HG03378 (cell line): ENCODE measurements around the gene PDE4A.
"Not testable (repeated sequence)": the region's sequence is repeated elsewhere in the genome, so short reads cannot be mapped to it uniquely, and the experiment has no call there.

Source experiments
- ATAC-seq: cut with Tn5 transposase; IDR thresholded peaks from one replicate; pipeline ENCODE4 v1.9.1; 2021; ENCODE audit warnings: mild to moderate bottlenecking, moderate library complexity; ENCODE audit not compliant: unreplicated experiment

Gene PDE4A

GRCh38 chr19:10461047-10461949, 41.0 kb downstream of the PDE4A start:
- ATAC-seq: no peak

DNA sequence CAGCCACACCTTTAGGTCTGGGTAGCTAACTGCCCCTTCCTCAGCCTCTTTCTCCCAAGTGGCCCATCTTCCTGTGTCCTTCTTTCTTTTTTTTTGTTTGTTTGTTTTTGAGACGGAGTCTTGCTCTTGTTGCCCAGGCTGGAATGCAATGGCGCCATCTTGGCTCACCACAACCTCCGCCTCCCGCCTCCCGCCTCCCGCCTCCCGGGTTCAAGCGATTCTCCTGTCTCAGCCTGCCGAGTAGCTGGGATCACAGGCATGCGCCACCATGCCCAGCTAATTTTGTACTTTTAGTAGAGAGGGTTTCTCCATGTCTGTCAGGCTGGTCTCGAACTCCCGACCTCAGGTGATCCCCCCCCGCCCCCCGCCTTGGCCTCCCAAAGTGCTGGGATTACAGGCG, 41.7 kb downstream of the PDE4A start:
- ATAC-seq: not testable (repeated sequence)

GRCh38 chr19:10462557-10462956, 42.2 kb downstream of the PDE4A start:
- no peak for ATAC-seq

DNA sequence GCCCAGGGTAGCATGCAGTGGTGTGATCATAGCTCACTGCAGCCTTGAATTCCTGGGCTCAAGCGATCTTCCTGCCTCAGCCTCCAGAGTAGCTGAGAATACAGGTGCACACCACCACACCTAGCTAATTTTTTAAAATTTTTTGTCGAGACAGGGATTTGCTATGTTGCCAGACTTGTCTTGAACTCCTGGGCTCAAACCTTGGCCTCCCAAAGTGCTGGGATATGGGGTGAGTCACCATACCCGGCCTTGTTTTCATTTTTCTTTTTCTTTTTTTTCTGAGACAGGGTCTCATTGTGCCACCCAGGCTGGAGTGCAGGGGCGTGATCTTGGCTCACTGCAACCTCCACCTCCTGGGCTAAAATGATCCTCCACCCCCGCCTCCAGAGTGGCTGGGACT, 44.1 kb downstream of the PDE4A start:
- no peak for ATAC-seq

- ATAC-seq: no peak
Measured at GRCh38 chr19:10467104-10467706, 46.9 kb downstream of the PDE4A start.

GRCh38 chr19:10468133-10468532, 47.8 kb downstream of the PDE4A start:
- no peak for ATAC-seq

GRCh38 chr19:10471909-10472308, 51.6 kb downstream of the PDE4A start:
- ATAC-seq: no peak

DNA sequence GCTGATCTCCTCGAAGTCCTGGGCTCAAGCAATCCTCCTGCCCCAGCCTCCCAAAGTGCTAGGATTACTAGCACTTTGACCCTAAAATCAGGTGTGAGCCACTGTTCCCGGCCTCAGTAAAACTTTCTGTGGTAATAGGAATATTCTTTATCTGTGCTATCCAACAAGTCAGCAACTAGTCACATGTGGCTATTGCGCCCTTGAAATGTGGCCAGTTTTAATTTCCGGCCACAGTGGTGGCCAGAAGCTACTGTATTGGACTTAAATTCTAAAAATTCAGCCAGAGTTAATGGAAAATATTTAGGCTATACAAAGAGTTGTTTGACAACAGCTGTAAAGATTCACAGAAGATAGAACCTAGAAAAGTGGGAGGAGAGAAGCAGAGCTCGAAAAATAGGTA, 52.9 kb downstream of the PDE4A start:
- no peak for ATAC-seq

DNA sequence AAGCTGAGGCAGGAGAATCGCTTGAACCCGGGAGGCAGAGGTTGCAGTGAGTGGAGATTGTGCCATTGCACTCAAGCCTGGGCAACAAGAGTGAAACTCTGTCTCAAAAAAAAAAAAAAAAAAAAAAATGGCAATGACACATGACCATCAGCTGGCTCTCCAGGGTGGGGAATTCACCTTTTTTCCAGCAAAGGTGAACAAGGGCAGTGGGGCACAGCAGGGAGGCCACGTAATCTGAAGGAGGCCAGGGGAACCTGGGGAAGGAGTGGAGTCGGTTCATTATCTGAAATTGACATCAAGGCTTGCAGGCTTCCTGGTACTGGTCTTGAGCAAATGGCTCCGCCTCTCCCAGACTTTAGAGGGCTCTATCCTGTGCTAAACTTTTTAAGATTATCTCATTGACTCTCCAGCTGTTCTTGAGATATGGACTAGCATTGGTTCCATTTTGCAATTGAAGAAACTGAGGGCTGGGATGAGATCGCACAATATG, 54.7 kb downstream of the PDE4A start:
- no peak for ATAC-seq

- ATAC-seq: no peak
Measured at GRCh38 chr19:10478476-10478875, 58.1 kb downstream of the PDE4A start.

DNA sequence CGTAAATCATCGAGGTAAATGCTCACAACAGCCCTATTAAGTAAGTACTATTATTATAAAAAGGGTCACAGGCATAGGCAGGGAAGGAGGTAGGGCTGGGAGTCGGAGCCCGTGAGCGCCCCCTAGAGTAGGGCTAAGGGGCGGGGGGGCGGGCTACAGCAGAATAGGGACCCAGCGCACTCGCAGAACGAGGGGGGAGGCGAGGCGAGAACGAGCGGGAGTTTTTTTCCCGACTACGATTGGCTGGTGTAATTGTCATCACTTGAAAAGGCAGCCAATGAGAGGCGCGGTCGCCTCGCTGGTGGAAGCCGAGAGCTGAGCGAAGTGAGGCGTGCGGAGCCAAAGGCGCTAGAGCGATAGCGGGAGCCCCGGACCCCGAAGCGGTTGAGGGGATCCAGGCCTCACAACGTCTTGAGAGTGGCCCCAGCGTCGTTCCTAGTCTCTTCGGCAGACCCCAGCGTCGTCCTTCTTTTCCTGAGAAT, 58.6 kb downstream of the PDE4A start:
- ATAC-seq: no peak

DNA sequence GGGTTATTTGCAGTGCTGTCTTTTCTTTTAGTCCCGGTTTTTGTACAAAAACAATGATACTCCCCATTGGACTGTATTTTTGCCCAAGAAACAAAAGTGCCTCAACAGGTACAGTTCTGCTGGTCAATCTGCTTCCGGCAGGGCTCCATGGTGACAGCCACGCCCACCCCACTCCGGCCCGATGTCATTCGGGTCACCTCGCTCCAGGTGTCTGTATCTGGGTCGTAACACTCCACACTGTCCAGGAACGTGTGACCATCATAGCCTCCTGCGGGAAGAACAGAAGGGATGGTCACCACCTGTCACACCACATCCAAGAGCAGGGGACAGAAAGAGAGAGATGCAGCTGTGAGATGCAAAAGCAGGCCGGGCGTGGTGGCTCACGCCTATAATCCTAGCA, 66.2 kb downstream of the PDE4A start:
- no peak for ATAC-seq

GRCh38 chr19:10491472-10492047, 71.2 kb downstream of the PDE4A start:
- no peak for ATAC-seq

DNA sequence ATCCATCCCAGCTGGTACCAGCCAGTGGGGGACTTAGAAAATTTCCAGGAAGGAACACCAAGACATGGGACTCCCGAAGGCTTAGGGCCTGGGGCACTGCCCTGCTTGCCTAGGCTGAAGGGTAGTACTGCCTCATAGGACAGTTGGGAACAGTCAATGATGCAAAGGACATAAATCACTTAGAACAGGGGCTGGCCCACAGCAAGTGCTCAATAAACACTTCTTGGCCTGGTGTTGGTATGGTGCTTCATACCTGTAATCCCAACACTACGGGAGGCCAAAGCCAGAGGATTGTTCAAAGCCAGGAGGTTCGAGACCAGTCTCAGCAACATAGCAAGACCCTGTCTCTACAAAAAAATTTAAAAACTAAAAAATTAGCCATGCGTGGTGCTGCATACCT, 77.0 kb downstream of the PDE4A start:
- no peak for ATAC-seq

DNA sequence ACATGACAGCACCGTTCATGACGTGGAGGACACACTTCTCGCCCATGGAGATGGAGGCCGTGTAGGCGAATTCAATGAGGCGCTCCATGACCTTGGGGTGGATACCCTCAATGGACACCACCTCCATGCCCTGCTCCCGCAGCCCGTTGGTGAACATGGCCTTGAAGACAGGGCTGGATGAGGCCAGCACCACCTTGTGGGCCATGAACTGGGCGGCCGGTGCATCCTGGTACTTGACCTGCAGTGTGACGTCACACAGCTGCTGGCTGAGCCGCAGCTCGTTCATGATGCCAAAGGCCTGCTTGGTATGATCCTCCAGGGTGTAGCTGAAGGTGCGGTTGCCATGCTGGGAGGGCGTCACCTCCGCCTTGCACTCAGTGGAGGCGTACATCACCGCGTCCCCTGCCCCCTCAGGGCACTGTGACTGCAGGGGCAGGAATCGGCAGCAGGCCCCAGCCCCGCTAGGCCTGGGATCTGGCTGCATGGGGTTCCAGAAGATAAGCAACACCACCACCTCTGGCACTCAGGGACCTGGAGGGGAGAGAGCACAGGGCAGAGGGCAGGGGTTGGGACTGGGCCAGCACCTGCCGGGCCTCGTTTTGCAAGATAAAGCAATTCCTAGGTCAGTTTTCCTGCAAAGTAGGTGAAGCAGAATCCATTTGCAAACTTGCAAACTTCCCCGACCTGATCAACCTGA, 79.4 kb downstream of the PDE4A start:
- no peak for ATAC-seq

- no peak for ATAC-seq
Measured at GRCh38 chr19:10500247-10500592, 79.9 kb downstream of the PDE4A start.

GRCh38 chr19:10501971-10502523, 81.7 kb downstream of the PDE4A start:
- peak; percentile 47 for ATAC-seq

- ATAC-seq: peak; percentile 57
Measured at GRCh38 chr19:10502524-10503001, 82.2 kb downstream of the PDE4A start.

GRCh38 chr19:10503002-10503789, 82.9 kb downstream of the PDE4A start, which contains the start of gene KEAP1:
TSS of gene KEAP1 (minus strand) at chr19:10503356. CDS start at chr19:10500033, 3,323 bp downstream.
- peak; percentile 4 for ATAC-seq
